HG02870 (cell line): Measurements from ENCODE around the gene ADM2.
"Not testable (repeated sequence)": the region's sequence is repeated elsewhere in the genome, so short reads cannot be mapped to it uniquely, and the experiment has no call there.

ENCODE experiments used
- ATAC-seq: cut with Tn5 transposase; IDR thresholded peaks from one replicate; pipeline ENCODE4 v1.9.1; 2021; ENCODE audit warnings: mild to moderate bottlenecking, moderate library complexity; ENCODE audit not compliant: unreplicated experiment

Gene ADM2, protein sequence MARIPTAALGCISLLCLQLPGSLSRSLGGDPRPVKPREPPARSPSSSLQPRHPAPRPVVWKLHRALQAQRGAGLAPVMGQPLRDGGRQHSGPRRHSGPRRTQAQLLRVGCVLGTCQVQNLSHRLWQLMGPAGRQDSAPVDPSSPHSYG

GRCh38 chr22:50481440-50482106, at the start of gene ADM2:
TSS of gene ADM2 (plus strand) at chr22:50481543. CDS start at chr22:50481848, 305 bp downstream.
- ATAC-seq, result no peak

DNA sequence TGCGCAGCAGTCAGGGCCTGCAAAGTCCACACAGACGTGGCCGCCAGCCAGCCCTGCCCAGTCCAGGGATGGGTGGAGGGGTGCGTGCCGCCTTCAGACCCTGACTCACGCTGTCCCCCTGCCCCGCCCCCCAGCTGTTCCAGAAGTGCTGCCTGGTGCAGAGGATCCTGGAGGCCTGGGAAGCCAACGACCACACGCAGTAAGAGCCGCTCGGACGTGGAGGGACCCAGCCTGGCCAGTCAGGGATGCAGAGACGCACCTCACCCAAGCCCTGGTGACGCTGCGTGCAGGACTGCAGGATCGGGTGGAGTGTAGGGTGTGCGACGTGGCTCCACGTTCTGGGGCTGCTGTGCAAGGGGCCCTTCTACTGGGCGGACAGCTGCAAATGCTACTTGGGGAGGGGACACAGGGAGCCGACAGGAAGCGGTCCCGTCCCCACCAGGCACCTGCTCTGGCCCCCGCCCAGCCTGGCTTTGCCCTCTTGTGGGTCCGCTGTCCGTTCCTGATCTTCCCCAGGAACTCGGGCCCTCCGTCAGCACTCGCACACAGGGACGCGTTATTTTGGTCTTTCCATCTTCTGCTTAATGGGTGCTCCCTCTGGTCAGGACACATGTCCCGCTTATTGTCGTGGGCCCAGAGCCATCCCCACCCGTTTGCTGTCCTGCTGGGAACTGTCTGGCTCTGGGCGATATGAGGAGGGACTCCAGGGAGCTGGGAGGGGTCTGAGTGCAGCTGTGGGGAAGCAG, 49.0 kb upstream of the ADM2 start:
- ATAC-seq, result no peak

DNA sequence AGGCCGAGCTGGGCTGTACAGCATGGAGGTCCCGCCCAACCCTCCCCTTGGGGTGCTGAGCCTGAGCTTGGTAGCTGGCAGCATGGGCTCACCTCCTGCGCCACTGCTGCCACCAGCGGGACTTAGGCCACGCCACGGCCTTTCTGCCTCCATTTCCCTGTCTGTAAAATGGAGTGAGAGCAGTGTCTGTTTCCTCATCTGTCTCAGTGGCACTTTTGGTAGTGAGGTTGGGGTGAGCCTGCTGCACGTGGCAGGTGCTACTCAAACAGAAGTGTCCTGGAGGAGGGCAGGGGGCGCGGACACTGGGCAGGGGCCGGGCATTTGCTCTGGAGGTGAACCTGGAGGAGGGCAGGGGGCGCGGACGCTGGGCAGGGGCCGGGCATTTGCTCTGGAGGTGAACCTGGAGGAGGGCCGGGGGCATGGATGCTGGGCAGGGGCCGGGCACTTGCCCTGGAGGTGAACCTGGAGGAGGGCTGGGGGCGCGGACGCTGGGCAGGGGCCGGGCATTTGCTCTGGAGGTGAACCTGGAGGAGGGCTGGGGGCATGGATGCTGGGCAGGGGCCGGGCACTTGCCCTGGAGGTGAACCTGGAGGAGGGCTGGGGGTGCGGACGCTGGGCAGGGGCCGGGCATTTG, 48.3 kb upstream of the ADM2 start:
- ATAC-seq, result not testable (repeated sequence)

DNA sequence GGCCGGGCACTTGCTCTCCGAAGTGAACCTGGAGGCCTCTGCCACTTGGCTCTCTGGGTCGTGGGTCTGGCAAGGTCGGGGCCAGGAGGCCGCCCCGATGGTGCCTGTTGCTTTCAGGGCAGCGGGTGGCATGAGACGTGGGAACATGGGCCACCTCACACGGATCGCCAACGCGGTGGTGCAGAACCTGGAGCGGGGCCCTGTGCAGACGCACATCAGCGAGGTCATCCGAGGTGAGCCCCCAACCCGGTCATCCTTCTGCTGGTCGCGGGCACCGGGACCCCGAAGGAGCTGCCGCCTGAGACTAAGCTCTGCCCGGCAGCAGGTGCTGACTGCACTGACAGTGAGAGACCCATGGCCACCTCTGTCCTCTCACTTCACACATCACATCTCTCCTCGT, 46.5 kb upstream of the ADM2 start:
- ATAC-seq, result no peak

GRCh38 chr22:50435291-50436014, 45.9 kb upstream of the ADM2 start:
- no peak for ATAC-seq

- no peak for ATAC-seq
These were observed 45.1 kb upstream of the ADM2 start for GRCh38 chr22:50436015-50436830.

- no peak for ATAC-seq
These were observed 44.5 kb upstream of the ADM2 start for GRCh38 chr22:50436841-50437341.

- ATAC-seq, result no peak
These were observed 43.6 kb upstream of the ADM2 start for GRCh38 chr22:50437511-50438304.

DNA sequence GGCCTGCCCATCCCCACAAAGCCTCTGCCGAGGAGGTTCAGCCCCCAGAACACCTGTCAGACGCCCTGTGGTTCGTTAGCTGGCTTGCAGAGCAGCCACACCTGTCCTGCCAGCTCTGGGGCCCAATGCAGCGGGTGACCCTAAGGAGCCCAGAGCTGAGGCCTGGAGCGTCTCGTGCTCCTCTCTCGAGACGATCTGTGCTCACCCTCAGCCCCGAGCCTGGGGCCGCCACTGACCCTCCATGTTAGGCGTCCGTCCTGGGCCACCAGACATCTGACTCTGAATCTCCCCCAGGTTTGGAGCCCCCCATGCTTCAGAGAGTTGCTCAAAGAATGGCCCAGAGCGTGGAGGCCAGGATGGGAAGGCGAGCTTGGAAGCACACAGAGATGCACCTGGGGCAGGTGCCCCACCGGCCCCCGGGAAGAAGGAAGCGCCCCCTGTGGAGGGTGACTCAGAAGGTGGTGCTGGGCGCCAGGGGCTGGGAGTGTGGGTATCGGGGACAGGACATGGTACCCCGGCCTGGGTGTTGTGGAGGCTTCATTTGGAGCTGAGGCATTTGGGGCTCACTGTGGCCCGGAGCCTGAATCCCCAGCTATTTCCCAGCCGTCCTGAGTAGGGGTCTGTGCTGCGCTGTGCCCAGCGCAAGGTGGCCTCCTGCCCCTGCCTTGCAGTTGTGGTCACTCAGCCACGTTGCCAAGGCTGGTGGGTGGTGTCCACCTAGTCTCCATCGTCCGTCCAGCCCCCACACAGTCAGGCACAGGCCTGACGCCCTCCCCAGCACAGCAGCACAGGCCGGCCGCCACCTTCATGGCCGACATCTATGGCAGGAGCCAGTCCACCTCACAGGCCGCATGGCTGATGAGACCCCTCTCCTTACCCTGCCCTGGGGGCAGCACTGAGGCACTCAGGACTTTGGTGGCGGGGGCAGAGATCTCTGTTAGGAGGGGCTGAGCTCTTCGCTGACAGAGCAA, 42.8 kb upstream of the ADM2 start:
- ATAC-seq, result no peak

DNA sequence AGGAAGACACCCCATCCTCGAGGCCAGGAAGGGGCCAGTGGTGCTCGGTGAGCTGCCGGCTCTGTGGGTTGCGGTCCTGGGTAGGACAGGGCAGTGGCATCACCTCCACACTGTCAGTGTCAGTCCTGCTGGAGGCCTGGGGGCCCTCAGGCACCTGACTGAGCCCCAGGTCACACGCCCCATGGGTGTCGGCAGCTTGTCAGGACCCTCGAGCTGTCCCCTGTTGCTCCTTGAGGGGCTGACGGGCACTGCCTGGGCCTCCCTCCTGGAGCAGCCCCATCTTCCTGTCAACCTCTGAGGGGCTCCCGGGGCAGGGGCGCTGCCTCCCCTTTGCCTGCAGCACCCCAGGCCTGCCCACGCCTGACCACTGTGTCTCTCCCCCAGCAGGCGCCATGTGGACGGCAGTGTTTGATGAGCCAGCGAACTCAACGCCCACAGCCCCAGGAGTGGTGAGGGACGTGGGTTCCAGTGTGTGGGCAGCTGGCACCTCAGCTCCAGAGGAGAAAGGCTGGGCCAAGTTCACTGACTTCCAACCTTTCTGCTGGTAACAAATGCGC, 42.0 kb upstream of the ADM2 start:
- ATAC-seq, result no peak

- no peak for ATAC-seq
These were observed 41.4 kb upstream of the ADM2 start for GRCh38 chr22:50439871-50440331.

GRCh38 chr22:50440544-50441249, 40.6 kb upstream of the ADM2 start:
- no peak for ATAC-seq

- no peak for ATAC-seq
These were observed 39.8 kb upstream of the ADM2 start for GRCh38 chr22:50441428-50441993.

GRCh38 chr22:50443197-50443596, 38.1 kb upstream of the ADM2 start:
- ATAC-seq, result no peak

GRCh38 chr22:50443801-50444625, 37.3 kb upstream of the ADM2 start:
- ATAC-seq, result no peak

GRCh38 chr22:50444663-50445062, 36.7 kb upstream of the ADM2 start:
- no peak for ATAC-seq
